DLD1 (cell line): ENCODE data around the gene TACC3.

Experiments used
- in situ Hi-C: cut with HindIII; loops from 2 replicates; pipeline ENCODE4 v1.10.0; 2017; ENCODE audit warnings: low sequenced_read_pairs

TACC3 gene

GRCh38 chr4:1721003-1721665, at the start of gene TACC3, which contains the start of gene TMEM129:
TSS of gene TACC3 (plus strand) at chr4:1721521. CDS start at chr4:1723422, 1,901 bp downstream.
TSS of gene TMEM129 (minus strand) at chr4:1721323. CDS start at chr4:1720837, 486 bp downstream.
- in situ Hi-C loops: no loop called here

DNA sequence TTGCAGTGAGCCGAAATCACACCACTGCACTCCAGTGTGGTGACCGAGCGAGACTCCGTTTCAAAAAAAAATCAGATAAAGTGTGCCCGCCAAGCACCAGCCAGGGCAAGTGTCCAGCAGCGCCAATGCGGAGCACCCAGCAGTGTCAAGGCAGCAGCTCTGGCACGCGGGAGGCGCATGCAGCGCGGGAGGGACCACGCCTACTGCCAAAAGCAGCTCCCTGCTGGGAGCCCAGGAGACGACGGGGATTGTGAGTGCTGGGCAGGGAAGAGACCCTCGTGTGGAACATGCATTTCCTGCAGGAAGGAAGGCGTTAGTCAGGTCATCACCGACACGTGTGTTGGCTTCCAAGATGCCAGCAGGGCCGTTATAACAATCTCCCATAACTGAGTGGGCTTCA, 47.6 kb upstream of the TACC3 start:
- in situ Hi-C loops: no loop called here

GRCh38 chr4:1674682-1675081, 46.6 kb upstream of the TACC3 start:
- in situ Hi-C loops: no loop called here

- in situ Hi-C loops: no loop called here
These were observed 46.1 kb upstream of the TACC3 start for GRCh38 chr4:1675136-1675801.

GRCh38 chr4:1675802-1676137, 45.6 kb upstream of the TACC3 start:
- in situ Hi-C loops: no loop called here

- in situ Hi-C loops: no loop called here
These were observed 44.5 kb upstream of the TACC3 start for GRCh38 chr4:1676605-1677525.

DNA sequence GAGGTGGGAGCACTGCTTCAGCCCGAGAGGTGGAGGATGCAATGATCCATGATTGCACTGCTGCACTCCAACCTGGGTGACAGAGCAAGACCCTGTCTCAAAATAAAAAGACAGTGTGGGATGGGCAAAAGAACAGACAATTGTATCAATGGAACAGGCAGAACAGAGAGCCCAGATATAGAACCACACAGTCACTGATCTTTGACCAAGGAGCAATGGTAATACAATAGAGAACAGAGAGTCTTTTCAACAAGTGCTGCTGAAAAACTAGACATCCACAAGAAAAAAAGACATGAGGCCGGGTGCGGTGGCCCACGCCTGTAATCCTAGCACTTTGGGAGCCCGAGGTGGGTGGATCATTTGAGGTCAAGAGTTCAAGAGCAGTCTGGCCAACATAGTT, 43.1 kb upstream of the TACC3 start:
- in situ Hi-C loops: no loop called here

GRCh38 chr4:1682860-1683259, 38.5 kb upstream of the TACC3 start:
- in situ Hi-C loops: no loop called here

DNA sequence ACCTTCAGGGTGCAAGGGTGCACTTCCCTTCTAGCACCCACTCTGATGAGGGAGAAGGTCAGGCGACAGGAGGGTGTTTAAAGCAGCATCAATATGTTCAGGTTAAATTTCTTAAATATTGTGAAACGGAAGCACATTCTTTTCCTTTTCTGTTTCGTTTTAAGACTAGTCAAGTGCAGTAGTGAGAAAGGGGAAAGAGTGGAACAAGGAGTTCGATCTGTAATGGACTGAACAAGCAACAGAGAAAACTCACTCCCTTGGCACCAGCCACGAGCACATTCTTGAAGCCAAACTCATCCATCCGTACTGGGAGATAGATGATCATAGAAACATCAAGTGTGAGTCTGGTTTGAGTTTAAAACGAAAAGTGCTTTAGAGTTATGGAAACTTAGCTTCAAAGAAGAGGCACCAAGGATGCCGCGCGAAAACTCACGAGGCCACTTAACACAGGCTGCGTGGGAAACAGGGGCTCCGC, 38.0 kb upstream of the TACC3 start:
- in situ Hi-C loops: no loop called here

DNA sequence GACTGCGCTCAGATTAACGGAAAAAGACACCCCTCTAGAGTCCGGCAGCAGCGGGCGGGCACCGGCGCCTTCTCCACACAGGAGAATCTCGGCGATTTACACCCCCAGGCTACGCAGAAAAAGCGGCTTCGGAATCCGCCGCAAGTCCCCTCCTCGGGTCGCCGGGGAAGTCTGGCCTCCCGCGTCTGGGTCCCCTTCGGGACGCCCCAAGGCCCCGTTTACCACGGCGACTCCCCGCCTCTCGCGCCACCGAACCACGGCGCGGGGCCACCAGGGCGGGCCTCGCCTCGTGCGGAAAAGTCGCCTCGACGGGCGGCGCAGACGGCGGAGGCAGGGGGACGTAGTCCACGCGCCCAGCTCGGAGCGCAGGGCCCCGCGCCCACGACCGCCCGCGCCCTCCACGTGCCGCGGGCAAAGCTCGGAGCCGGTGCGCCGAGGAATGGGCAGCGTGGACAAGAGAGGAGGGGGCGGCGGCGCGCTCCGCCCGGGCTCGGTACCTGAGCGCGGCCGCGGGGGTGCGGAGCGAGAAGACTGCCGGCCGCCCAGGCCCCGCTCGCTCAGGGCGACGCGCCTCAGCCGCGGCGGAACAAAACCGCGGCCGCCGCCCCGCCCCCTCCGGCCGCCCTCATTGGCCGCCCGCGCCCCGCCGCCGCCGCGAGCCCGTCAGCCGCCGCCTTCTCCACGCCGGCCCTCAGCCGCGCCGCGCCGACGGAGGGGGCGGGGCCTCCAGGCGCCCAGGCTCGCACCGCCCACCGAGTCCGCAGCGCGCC, 37.4 kb upstream of the TACC3 start, which contains the start of gene FAM53A:
FAM53A (minus strand) TSS at position 578 of the 770 bp plus-strand sequence. CDS start 15,572 bp downstream, outside the sequence.
- in situ Hi-C loops: no loop called here

- in situ Hi-C loops: no loop called here
These were observed 36.7 kb upstream of the TACC3 start for GRCh38 chr4:1684506-1685234.

DNA sequence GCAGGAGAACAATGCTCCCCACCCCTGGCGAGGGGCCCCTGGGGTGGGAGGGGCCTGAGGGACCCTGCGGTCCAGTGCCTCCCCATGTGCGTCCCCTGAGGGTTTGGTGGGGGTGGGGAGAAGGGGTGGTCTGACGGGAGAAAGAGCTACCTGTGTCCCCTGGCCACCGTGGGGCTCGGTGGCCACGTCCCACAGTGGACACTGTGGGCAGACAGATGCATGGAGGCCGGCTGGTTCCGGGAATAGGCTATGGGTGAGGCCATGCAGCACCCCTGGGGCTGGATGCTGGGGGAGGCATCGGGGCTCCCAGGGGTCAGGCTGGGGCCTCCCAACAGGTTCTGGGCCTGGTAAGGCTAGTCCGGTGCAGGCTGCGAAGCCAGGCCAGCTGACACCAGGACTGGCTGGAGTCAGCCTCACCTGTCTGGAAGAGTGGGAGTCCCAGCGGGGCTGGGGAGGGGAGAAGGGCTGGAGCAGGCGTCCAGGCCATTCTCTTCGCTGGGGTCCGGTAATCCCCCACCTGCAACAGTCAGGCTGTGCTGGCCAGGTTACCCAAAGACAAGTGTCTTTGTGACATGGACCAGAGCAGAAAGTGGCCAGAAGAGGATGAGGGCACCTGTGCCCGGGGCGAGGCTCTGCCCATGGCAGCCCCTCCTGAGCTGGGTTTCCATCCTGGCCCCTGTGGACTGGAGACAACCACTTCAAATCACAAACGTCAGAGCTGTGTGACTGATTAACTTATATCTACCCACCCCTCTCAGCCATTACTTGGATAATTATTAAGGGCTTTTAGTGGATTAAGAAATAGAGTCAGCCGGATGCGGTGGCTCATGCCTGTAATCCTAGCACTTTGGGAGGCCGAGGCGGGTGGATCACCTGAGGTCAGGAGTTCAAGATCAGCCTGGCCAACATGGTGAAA, 35.8 kb upstream of the TACC3 start:
- in situ Hi-C loops: no loop called here

GRCh38 chr4:1686440-1687036, 34.8 kb upstream of the TACC3 start:
- in situ Hi-C loops: no loop called here

- in situ Hi-C loops: no loop called here
These were observed 30.6 kb upstream of the TACC3 start for GRCh38 chr4:1690698-1691097.

GRCh38 chr4:1691737-1692373, 29.5 kb upstream of the TACC3 start:
- in situ Hi-C loops: no loop called here

GRCh38 chr4:1693131-1693896, 28.0 kb upstream of the TACC3 start:
- in situ Hi-C loops: no loop called here

GRCh38 chr4:1695913-1696312, 25.4 kb upstream of the TACC3 start:
- in situ Hi-C loops: no loop called here
